Osteoblast (primary cell): ENCODE data around the gene DUS1L. TPM values are rescaled to one million over a fixed set of nuclear protein-coding genes. Genes with fewer than 3 reads are reported as not detected.
"Not testable (repeated sequence)": the region's sequence is repeated elsewhere in the genome, so short reads cannot be mapped to it uniquely, and the experiment has no call there.

Experiments
- DNase-seq: peaks from one replicate; pipeline ENCODE4 v3.0.0; 2011; ENCODE audit warnings: low spot score, mixed read lengths; ENCODE audit not compliant: insufficient read length; ENCODE audit errors: missing footprints
- H2AFZ ChIP-seq: 2 replicates; pipeline ENCODE4 v1.6.0; 2011; ENCODE audit warnings: mild to moderate bottlenecking, low read length
- H3K27ac ChIP-seq: 2 replicates; pipeline ENCODE4 v1.5.1; 2011; ENCODE audit warnings: mild to moderate bottlenecking, low read depth, low read length, moderate library complexity
- H3K27me3 ChIP-seq: 2 replicates; pipeline ENCODE4 v1.6.0; 2012; ENCODE audit warnings: mild to moderate bottlenecking, control low read depth, inconsistent platforms, low read length, moderate library complexity; ENCODE audit not compliant: insufficient read depth
- H3K36me3 ChIP-seq: 2 replicates; pipeline ENCODE4 v1.5.1; 2011; ENCODE audit warnings: mild to moderate bottlenecking, low read length, control low read depth, moderate library complexity; ENCODE audit not compliant: insufficient read depth
- H3K4me1 ChIP-seq: 2 replicates; pipeline ENCODE4 v1.5.1; 2011; ENCODE audit warnings: mild to moderate bottlenecking, low read length, control low read depth, moderate library complexity; ENCODE audit not compliant: insufficient read depth
- H3K4me2 ChIP-seq: 2 replicates; pipeline ENCODE4 v1.6.0; 2011; ENCODE audit warnings: mild to moderate bottlenecking, low read length; ENCODE audit not compliant: insufficient read depth
- H3K4me3 ChIP-seq: fragments of 200-600 bp; sonication (generic); 3 replicates; pipeline ENCODE4 v1.5.1; 2012; ENCODE audit warnings: mild to moderate bottlenecking, low read length, inconsistent platforms; ENCODE audit not compliant: insufficient read depth
- H3K79me2 ChIP-seq: 2 replicates; pipeline ENCODE4 v1.6.0; 2012; ENCODE audit warnings: mild to moderate bottlenecking, low read length, control low read depth, inconsistent platforms; ENCODE audit not compliant: insufficient read depth
- H3K9me3 ChIP-seq: 2 replicates; pipeline ENCODE4 v1.5.1; 2011; ENCODE audit warnings: low read depth, low read length, control low read depth
- H4K20me1 ChIP-seq: 2 replicates; pipeline ENCODE4 v1.6.0; 2012; ENCODE audit warnings: mild to moderate bottlenecking, low read length, control low read depth; ENCODE audit not compliant: insufficient read depth
- total RNA-seq: library from RNA; depleted of rRNA; stranded (reverse); fragments of >200 nt; gene quantifications from 2 replicates; pipeline ENCODE4 v1.2.3, GENCODE V29; 2012
- TF ChIP-seq, protein P1 (sequence below): IDR thresholded peaks from 2 replicates; pipeline ENCODE4 v1.5.1; 2011; ENCODE audit warnings: mild to moderate bottlenecking, low read depth, low read length, moderate library complexity; ENCODE audit errors: extremely low read depth

The DUS1L gene
- total RNA-seq, 1 donor = 43.8 TPM

GRCh38 chr17:82042649-82043048 is 23.0 kb downstream of the DUS1L start:
- Histone ChIP-seq H3K36me3 (peaks cover 5% of the 10 kb centered on the region), H3K27me3 (no peaks in the 10 kb centered on the region), H3K9me3 (no peaks in the 10 kb centered on the region), H3K4me2 (no peak overlapping the region), H3K4me3 (no peak overlapping the region), H3K27ac (no peak overlapping the region), H4K20me1 (no peaks in the 10 kb centered on the region), H2AFZ (no peak overlapping the region), H3K4me1 (peaks cover 7% of the 10 kb centered on the region), H3K79me2 (no peaks in the 10 kb centered on the region)
- no peak for DNase-seq
- TF ChIP-seq, protein P1, sequence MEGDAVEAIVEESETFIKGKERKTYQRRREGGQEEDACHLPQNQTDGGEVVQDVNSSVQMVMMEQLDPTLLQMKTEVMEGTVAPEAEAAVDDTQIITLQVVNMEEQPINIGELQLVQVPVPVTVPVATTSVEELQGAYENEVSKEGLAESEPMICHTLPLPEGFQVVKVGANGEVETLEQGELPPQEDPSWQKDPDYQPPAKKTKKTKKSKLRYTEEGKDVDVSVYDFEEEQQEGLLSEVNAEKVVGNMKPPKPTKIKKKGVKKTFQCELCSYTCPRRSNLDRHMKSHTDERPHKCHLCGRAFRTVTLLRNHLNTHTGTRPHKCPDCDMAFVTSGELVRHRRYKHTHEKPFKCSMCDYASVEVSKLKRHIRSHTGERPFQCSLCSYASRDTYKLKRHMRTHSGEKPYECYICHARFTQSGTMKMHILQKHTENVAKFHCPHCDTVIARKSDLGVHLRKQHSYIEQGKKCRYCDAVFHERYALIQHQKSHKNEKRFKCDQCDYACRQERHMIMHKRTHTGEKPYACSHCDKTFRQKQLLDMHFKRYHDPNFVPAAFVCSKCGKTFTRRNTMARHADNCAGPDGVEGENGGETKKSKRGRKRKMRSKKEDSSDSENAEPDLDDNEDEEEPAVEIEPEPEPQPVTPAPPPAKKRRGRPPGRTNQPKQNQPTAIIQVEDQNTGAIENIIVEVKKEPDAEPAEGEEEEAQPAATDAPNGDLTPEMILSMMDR = no peak

- H3K4me2 ChIP-seq = peak overlapping the region; percentile 29
- H4K20me1 ChIP-seq = no peaks in the 10 kb centered on the region
- H2AFZ ChIP-seq = peak overlapping the region; percentile 35
- H3K36me3 ChIP-seq = no peaks in the 10 kb centered on the region
- H3K4me1 ChIP-seq = peaks cover 15% of the 10 kb centered on the region
- no peaks in the 10 kb centered on the region for H3K79me2 ChIP-seq
- no peaks in the 10 kb centered on the region for H3K9me3 ChIP-seq
- no peak overlapping the region for H3K27ac ChIP-seq
- H3K4me3 ChIP-seq = no peak overlapping the region
- TF ChIP-seq, protein P1 = no peak
- H3K27me3 ChIP-seq = no peaks in the 10 kb centered on the region
- DNase-seq = no peak
These were observed 24.3 kb downstream of the DUS1L start for GRCh38 chr17:82041144-82041814.

GRCh38 chr17:82039695-82040299 is 25.8 kb downstream of the DUS1L start:
- H3K27ac ChIP-seq = no peak overlapping the region
- TF ChIP-seq, protein P1 = no peak
- H3K4me3 ChIP-seq = no peak overlapping the region
- no peak overlapping the region for H3K4me2 ChIP-seq
- no peak for DNase-seq
- no peaks in the 10 kb centered on the region for H3K79me2 ChIP-seq
- H3K4me1 ChIP-seq = peaks cover 20% of the 10 kb centered on the region
- H3K36me3 ChIP-seq = no peaks in the 10 kb centered on the region
- peaks cover 5% of the 10 kb centered on the region for H4K20me1 ChIP-seq
- H3K27me3 ChIP-seq = no peaks in the 10 kb centered on the region
- no peak overlapping the region for H2AFZ ChIP-seq
- no peaks in the 10 kb centered on the region for H3K9me3 ChIP-seq

DNA sequence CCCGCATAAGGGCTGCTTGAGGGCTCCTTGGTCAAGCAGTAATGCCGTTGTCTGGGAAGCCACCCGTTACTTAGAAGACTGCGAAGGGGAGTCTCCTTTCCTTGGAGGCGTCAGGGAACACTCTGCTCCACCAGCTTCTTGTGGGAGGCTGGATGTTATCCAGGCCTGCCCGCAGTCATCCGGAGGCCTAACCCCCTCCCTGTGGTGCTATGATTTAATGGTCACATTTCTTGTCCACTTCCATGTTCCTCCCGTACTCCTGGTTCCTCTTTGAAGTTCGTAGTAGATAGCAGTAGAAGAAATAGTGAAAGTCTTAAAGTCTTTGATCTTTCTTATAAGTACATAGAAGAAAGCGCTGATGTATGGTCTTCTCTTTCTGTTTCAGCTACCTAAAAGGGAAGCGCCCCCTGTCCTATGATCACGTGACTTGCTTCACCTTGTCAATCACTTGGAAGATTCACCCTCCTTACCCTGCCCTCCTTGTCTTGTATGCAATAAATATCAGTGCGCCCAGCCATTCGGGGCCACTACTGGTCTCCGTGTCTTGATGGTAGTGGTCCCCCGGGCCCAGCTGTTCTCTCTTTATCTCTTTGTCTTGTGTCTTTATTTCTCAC is 26.7 kb downstream of the DUS1L start:
- not testable (repeated sequence) for H3K4me2 ChIP-seq, H4K20me1 ChIP-seq, H3K4me3 ChIP-seq, H3K9me3 ChIP-seq, H3K27ac ChIP-seq, H3K36me3 ChIP-seq, H3K79me2 ChIP-seq, H3K27me3 ChIP-seq, H2AFZ ChIP-seq, DNase-seq
- peaks cover 20% of the 10 kb centered on the region for H3K4me1 ChIP-seq
